HepG2 (cell line): ENCODE data around the gene CCDC28A. TPM values are rescaled to one million over a fixed set of nuclear protein-coding genes. Genes with fewer than 3 reads are reported as not detected.

Experiments
- ATAC-seq: fragments of 200-7000 bp; cut with Tn5 transposase; 3 replicates; pipeline ENCODE4 v1.9.1; 2020; ENCODE audit warnings: mild to moderate bottlenecking, moderate library complexity
- BruUV-seq: library from RNA; stranded (reverse); fragments of 400-500 nt; replicated peaks from 2 replicates; lab custom pipeline; 2021; lab: Mats Ljungman, UMichigan
- CTCF ChIA-PET: fragments of 300-600 bp; formaldehyde crosslinking; extraction: SDS; loops from one replicate; lab custom pipeline; 2021; ENCODE audit warnings: low total read pairs, inconsistent platforms, low intra/inter-chr PET ratio; lab: Yijun Ruan, JAX
- POLR2A ChIA-PET: fragments of 350-600 bp; sonication (Branson Sonifier 250); formaldehyde crosslinking; loops from one replicate; lab custom pipeline; 2020; ENCODE audit warnings: antibody characterized with exemption, inconsistent platforms; lab: Yijun Ruan, JAX
- DNase-seq: peaks from one replicate; pipeline ENCODE4 v3.0.0-alpha.2; 2015; ENCODE audit warnings: low spot score
- FAIRE-seq: peaks from 3 replicates; lab custom pipeline; 2011; peaks lifted over from hg19 to GRCh38; lab: Jason Lieb, UNC
- H2AFZ ChIP-seq: one replicate; pipeline ENCODE4 v1.6.1; 2011; ENCODE audit warnings: low read length, inconsistent platforms
- H3K27ac ChIP-seq: fragments of 300-600 bp; 3 replicates; pipeline ENCODE4 v1.8.0; 2011; ENCODE audit warnings: mixed run types, mild to moderate bottlenecking, mixed read lengths, low read length, inconsistent platforms; ENCODE audit not compliant: insufficient read depth; ENCODE audit errors: extremely low read length
- H3K27me3 ChIP-seq, 2 experiments: fragments of 200-600 bp in 1 of 2; 2 replicates in 1 of 2; 3 replicates in 1 of 2; pipeline versions ENCODE4 v1.6.0 to v1.8.0; 2011; ENCODE audit warnings: low read length in 2 of 2, mild to moderate bottlenecking in 2 of 2, moderate library complexity in 2 of 2, inconsistent platforms in 1 of 2; ENCODE audit not compliant: insufficient read depth in 2 of 2, control insufficient read depth in 1 of 2
- H3K36me3 ChIP-seq, 2 experiments: fragments of 200-600 bp in 1 of 2; replicated peaks in 1 of 2; 2 replicates in 1 of 2; 3 replicates in 1 of 2; pipeline versions ENCODE4 v1.5.1 to v1.8.0; 2011; ENCODE audit warnings: low read length in 2 of 2, inconsistent platforms in 1 of 2; ENCODE audit not compliant: insufficient read depth in 2 of 2, control insufficient read depth in 1 of 2
- H3K4me1 ChIP-seq: 2 replicates; pipeline ENCODE4 v1.5.1; 2012; ENCODE audit warnings: low read length, inconsistent platforms; ENCODE audit not compliant: insufficient read depth
- H3K4me2 ChIP-seq: 2 replicates; pipeline ENCODE4 v1.6.0; 2011; ENCODE audit warnings: low read depth, low read length, inconsistent platforms
- H3K4me3 ChIP-seq, 3 experiments: fragments of 200-600 bp in 1 of 3; sonication (generic), shearing (Covaris generic) in 1 of 3; replicated peaks in 1 of 3; 2 replicates each; pipeline ENCODE4 v1.5.1; 2011 to 2016; ENCODE audit warnings: low read length in 3 of 3, inconsistent platforms in 2 of 3, low read depth in 2 of 3, mild to moderate bottlenecking in 2 of 3, control low read depth in 1 of 3, mixed read lengths in 1 of 3; ENCODE audit not compliant: insufficient read depth in 1 of 3
- H3K79me2 ChIP-seq: one replicate; pipeline ENCODE4 v1.6.1; 2011; ENCODE audit warnings: low read length, inconsistent platforms; ENCODE audit not compliant: insufficient read depth
- H3K9ac ChIP-seq: 2 replicates; pipeline ENCODE4 v1.6.0; 2011; ENCODE audit warnings: mild to moderate bottlenecking, low read depth, low read length, inconsistent platforms; ENCODE audit not compliant: insufficient read depth
- H3K9me3 ChIP-seq: 2 replicates; pipeline ENCODE4 v1.5.1; 2012; ENCODE audit warnings: mild to moderate bottlenecking, low read length
- H4K20me1 ChIP-seq: 2 replicates; pipeline ENCODE4 v1.6.0; 2011; ENCODE audit warnings: inconsistent platforms, mild to moderate bottlenecking, low read length, moderate library complexity; ENCODE audit not compliant: insufficient read depth
- CREB1 ChIP-seq, 2 experiments: fragments of 450-650 bp in 1 of 2; IDR thresholded peaks; 2 replicates each; pipeline ENCODE4 v1.6.1; 2016 to 2017; ENCODE audit warnings: control low read depth in 1 of 2, mild to moderate bottlenecking in 1 of 2, missing compliant biosample characterization in 1 of 2, missing genetic modification characterization in 1 of 2
- ELF3 ChIP-seq: IDR thresholded peaks from 2 replicates; pipeline ENCODE4 v1.6.1; 2016; ENCODE audit warnings: missing genetic modification reagents, missing compliant biosample characterization
- FOXA1 ChIP-seq, 2 experiments: fragments of 450-650 bp in 1 of 2; sonication (generic) in 1 of 2; formaldehyde crosslinking in 1 of 2; IDR thresholded peaks; 2 replicates each; pipeline versions ENCODE4 v1.4.0 to v1.6.1; 2016 to 2020; ENCODE audit warnings: missing genetic modification reagents in 1 of 2
- FOXA3 ChIP-seq: IDR thresholded peaks from 2 replicates; pipeline ENCODE4 v1.6.1; 2016; ENCODE audit warnings: missing genetic modification reagents, missing compliant biosample characterization
- GABPB1 ChIP-seq: IDR thresholded peaks from 2 replicates; pipeline ENCODE4 v1.6.1; 2016; ENCODE audit warnings: mild to moderate bottlenecking, missing genetic modification reagents, moderate library complexity, missing compliant biosample characterization
- KLF16 ChIP-seq, 2 experiments: sonication (generic) in 1 of 2; formaldehyde crosslinking in 1 of 2; IDR thresholded peaks; 2 replicates each; pipeline versions ENCODE4 v1.6.1 to v1.8.0; 2016 to 2023; ENCODE audit warnings: missing genetic modification reagents in 2 of 2, missing compliant biosample characterization in 1 of 2
- MAX ChIP-seq: IDR thresholded peaks from 2 replicates; pipeline ENCODE4 v1.6.1; 2012; ENCODE audit warnings: inconsistent platforms
- RBM22 ChIP-seq: fragments of 200-400 bp; formaldehyde crosslinking; optimal IDR thresholded peaks from 2 replicates; pipeline ENCODE3; 2017; ENCODE audit warnings: mild to moderate bottlenecking, low read length, moderate library complexity
- TCF7 ChIP-seq: sonication (generic); IDR thresholded peaks from 2 replicates; pipeline ENCODE4 v1.6.1; 2016; ENCODE audit warnings: antibody characterized with exemption, low read depth
- ZBTB21 ChIP-seq: sonication (generic); formaldehyde crosslinking; IDR thresholded peaks from 2 replicates; pipeline ENCODE4 v1.4.0; 2020; ENCODE audit warnings: missing genetic modification reagents
- ZNF205 ChIP-seq: IDR thresholded peaks from 2 replicates; pipeline ENCODE4 v1.6.1; 2018; ENCODE audit warnings: missing biosample characterization, missing genetic modification reagents
- ZNF256 ChIP-seq: sonication (generic); formaldehyde crosslinking; conservative IDR thresholded peaks from 2 replicates; pipeline ENCODE4 v1.4.0; 2020; ENCODE audit warnings: missing genetic modification reagents
- ZNF441 ChIP-seq: sonication (generic); formaldehyde crosslinking; IDR thresholded peaks from 2 replicates; pipeline ENCODE4 v1.7.0; 2021; ENCODE audit warnings: missing genetic modification reagents, borderline replicate concordance
- ZNF768 ChIP-seq: sonication (generic); formaldehyde crosslinking; IDR thresholded peaks from 2 replicates; pipeline ENCODE4 v1.4.0; 2020; ENCODE audit warnings: missing genetic modification reagents
- WGBS: methylation state at CpG from one replicate; pipeline ENCODE4 v1.1.6; 2017; ENCODE audit warnings: low lambda C conversion rate; 5-methylcytosine and 5-hydroxymethylcytosine counted together
- in situ Hi-C: cut with HindIII; loops from 2 replicates; pipeline ENCODE4 v1.10.0; 2017; ENCODE audit warnings: low pct_unique_long_range_greater_than_20kb; ENCODE audit not compliant: extremely low pct_ligation_motif_present
- intact Hi-C: fragments of 100-400 bp; cut with micrococcal nuclease; formaldehyde crosslinking; loops from one replicate; pipeline ENCODE4 v1.10.0; 2022; ENCODE audit not compliant: unreplicated experiment
- polyA plus RNA-seq, 8 experiments: library from polyadenylated mRNA; depleted of rRNA in 3 of 8; stranded (reverse) in 7 of 8; unstranded in 1 of 8; fragments of >200 nt; fragmentation: Illumina TruSeq in 4 of 8; extraction: Trizol in 4 of 8; gene quantifications; 2 replicates each; pipeline versions ENCODE4 v1.2.1 to v1.2.3, GENCODE V29; 2011 to 2016; ENCODE audit warnings: low read depth in 4 of 8, missing spikeins in 1 of 8, mixed read lengths in 1 of 8; ENCODE audit not compliant: insufficient read depth in 1 of 8
- total RNA-seq, 5 experiments: library from RNA; depleted of rRNA; stranded (reverse); fragments of >200 nt; fragmentation: Illumina TruSeq; extraction: Trizol; gene quantifications; 2 replicates each; pipeline ENCODE4 v1.2.3, GENCODE V29; 2016; ENCODE audit warnings: low read depth in 1 of 5

The CCDC28A gene
- total and polyA plus RNA-seq, 2 of the 13 experiments (the other 11 are each of a cell fraction or from before 2014, with no cell fraction given) = 15.8 TPM

GRCh38 chr6:138821519-138821918 is 48.0 kb downstream of the CCDC28A start:
- Histone ChIP-seq H4K20me1 (no peaks in the 10 kb centered on the region), H3K9ac (no peak overlapping the region), H3K36me3 (no peaks in the 10 kb centered on the region)
- no TSS peak for BruUV-seq
- ATAC-seq (peak; percentile 77), DNase-seq (no peak), FAIRE-seq (no peak)
- TF ChIP-seq FOXA1 (IDR thresholded peaks at IDR 0.05) (no peak), FOXA1 (CRISPR knock-in tag; IDR thresholded peaks at IDR 0.05) (peak; percentile 25; the same call in 1 of the 2 replicates), FOXA3 (0 out of 2 replicates have a peak, but pooled peaks have one; percentile 24), RBM22 (no peak), MAX (0 out of 2 replicates have a peak, but pooled peaks have one; percentile 11), ZNF205 (CRISPR knock-in tag) (peak; percentile 93)
- TF ChIP-seq, all 625 proteins: peak for 4
- Histone ChIP-seq H2AFZ (peak overlapping the region; percentile 36), H3K27ac (no peak overlapping the region), H3K4me1 (peaks cover 30% of the 10 kb centered on the region), H3K4me2 (peak overlapping the region; percentile 59), H3K27me3 (peaks cover 1 to 13% of the 10 kb centered on the region in 2 experiments; a peak in 2 of 5 replicates), H3K4me3 (peak overlapping the region in 1 of 3 experiments; percentile 12; a peak in 1 of 6 replicates), H3K9me3 (no peaks in the 10 kb centered on the region), H3K79me2 (no peaks in the 10 kb centered on the region)
- ChIA-PET POLR2A (no interaction called here), CTCF (no interaction called here)
- WGBS = 6% methylated on average over 4 of the region's 4 CpGs
- intact Hi-C loops (no loop called here), in situ Hi-C loops (no loop called here)

- DNase-seq (peak; percentile 25), FAIRE-seq (no peak), ATAC-seq (peak; percentile 30; the same call in 2 of the 3 replicates)
- no TSS peak for BruUV-seq
- Histone ChIP-seq H3K4me2 (peak overlapping the region; percentile 59), H3K36me3 (no peaks in the 10 kb centered on the region), H3K27ac (no peak overlapping the region), H3K27me3 (peaks cover 1 to 13% of the 10 kb centered on the region in 2 experiments; a peak in 2 of 5 replicates)
- intact Hi-C loops = no loop called here
- WGBS = 45% methylated on average over 11 of the region's 11 CpGs
- TF ChIP-seq ZNF768 (CRISPR knock-in tag) = no peak
- TF ChIP-seq TCF7 = no peak
- 0 out of 2 replicates have a peak, but pooled peaks have one; percentile 41 for TF ChIP-seq CREB1 (IDR thresholded peaks at IDR 0.05)
- TF ChIP-seq CREB1 (CRISPR knock-in tag; IDR thresholded peaks at IDR 0.05) = no peak; the same call in 1 of the 2 replicates
- no peak for TF ChIP-seq ELF3 (CRISPR knock-in tag)
- TF ChIP-seq ZBTB21 (CRISPR knock-in tag) = peak; percentile 90
- TF ChIP-seq ZNF256 = no peak
- TF ChIP-seq KLF16 (CRISPR knock-in tag; IDR thresholded peaks at IDR 0.05) = no peak
- peak; percentile 34; the same call in 1 of the 2 replicates for TF ChIP-seq GABPB1 (CRISPR knock-in tag)
- 0 out of 2 replicates have a peak, but pooled peaks have one; percentile 24 for TF ChIP-seq ZNF441 (CRISPR knock-in tag)
- TF ChIP-seq, all 625 proteins: peak for 4
- CTCF ChIA-PET = no interaction called here
- Histone ChIP-seq H3K9ac (no peak overlapping the region), H3K9me3 (no peaks in the 10 kb centered on the region), H3K4me1 (peaks cover 17% of the 10 kb centered on the region), H2AFZ (peak overlapping the region; percentile 54), H3K79me2 (no peaks in the 10 kb centered on the region), H3K4me3 (no peak overlapping the region), H4K20me1 (no peaks in the 10 kb centered on the region)
- in situ Hi-C loops = no loop called here
- POLR2A ChIA-PET = no interaction called here
Observed at GRCh38 chr6:138824482-138825144, 51.0 kb downstream of the CCDC28A start.
